A549 (cell line): ENCODE results near the gene FUCA1.

Experiments
- ESRRA ChIP-seq: fragments of 150-350 bp; IDR thresholded peaks from 2 replicates; pipeline ENCODE4 v1.6.1; 2014; ENCODE audit warnings: mild to moderate bottlenecking, low read length, borderline replicate concordance
- KDM1A ChIP-seq: fragments of 200-600 bp; sonication (generic); IDR thresholded peaks from 2 replicates; pipeline ENCODE4 v1.6.1; 2016; ENCODE audit warnings: low read depth, mild to moderate bottlenecking
- POLR2A ChIP-seq: IDR thresholded peaks from 2 replicates; pipeline ENCODE4 v1.6.1; 2012; ENCODE audit warnings: mild to moderate bottlenecking, low read length
- RCOR1 ChIP-seq: fragments of 150-350 bp; IDR thresholded peaks from 2 replicates; pipeline ENCODE4 v1.6.1; 2014; ENCODE audit warnings: antibody characterized with exemption, low read length, low read depth
- RNF2 ChIP-seq: fragments of 200-600 bp; sonication (generic); IDR thresholded peaks from 2 replicates; pipeline ENCODE4 v1.6.1; 2016; ENCODE audit warnings: low read depth, mild to moderate bottlenecking, antibody characterized with exemption, moderate library complexity, borderline replicate concordance
- SMC3 ChIP-seq: fragments of >200 bp; sonication (Bioruptor Twin); formaldehyde crosslinking; IDR thresholded peaks from 3 replicates; pipeline ENCODE4 v1.6.1; 2018; ENCODE audit warnings: inconsistent platforms
- TF ChIP-seq, protein P1 (sequence below): fragments of >200 bp; sonication (Bioruptor Twin); formaldehyde crosslinking; IDR thresholded peaks from 3 replicates; pipeline ENCODE4 v1.5.1; 2016

DNA sequence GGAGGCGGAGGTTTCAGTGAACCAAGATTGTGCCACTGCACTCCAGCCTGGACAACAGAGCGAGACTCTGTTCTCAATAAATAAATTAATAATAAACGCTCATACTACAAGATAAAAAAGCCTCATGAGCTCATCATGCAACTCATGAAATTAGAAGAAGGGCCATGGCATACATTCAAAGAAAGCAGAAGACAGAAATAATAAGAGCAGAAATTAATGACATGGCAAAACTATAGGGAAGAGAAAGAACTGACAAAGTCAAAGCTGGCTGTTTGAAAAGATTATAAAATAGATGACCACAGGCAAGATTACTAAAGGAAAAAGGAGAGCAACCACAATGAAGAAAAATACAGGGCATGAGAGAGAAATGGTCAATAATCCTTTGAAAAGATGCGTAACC lies 14.7 kb upstream of the FUCA1 start:
- no peak for TF ChIP-seq RNF2
- TF ChIP-seq SMC3 = no peak
- TF ChIP-seq ESRRA = no peak
- TF ChIP-seq, protein P1, sequence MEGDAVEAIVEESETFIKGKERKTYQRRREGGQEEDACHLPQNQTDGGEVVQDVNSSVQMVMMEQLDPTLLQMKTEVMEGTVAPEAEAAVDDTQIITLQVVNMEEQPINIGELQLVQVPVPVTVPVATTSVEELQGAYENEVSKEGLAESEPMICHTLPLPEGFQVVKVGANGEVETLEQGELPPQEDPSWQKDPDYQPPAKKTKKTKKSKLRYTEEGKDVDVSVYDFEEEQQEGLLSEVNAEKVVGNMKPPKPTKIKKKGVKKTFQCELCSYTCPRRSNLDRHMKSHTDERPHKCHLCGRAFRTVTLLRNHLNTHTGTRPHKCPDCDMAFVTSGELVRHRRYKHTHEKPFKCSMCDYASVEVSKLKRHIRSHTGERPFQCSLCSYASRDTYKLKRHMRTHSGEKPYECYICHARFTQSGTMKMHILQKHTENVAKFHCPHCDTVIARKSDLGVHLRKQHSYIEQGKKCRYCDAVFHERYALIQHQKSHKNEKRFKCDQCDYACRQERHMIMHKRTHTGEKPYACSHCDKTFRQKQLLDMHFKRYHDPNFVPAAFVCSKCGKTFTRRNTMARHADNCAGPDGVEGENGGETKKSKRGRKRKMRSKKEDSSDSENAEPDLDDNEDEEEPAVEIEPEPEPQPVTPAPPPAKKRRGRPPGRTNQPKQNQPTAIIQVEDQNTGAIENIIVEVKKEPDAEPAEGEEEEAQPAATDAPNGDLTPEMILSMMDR = no peak
- no peak for TF ChIP-seq RCOR1
- TF ChIP-seq POLR2A = no peak
- no peak for TF ChIP-seq KDM1A
